ENCODE results near the gene HNRNPLL. TPM values are rescaled to one million over a fixed set of nuclear protein-coding genes. Genes with fewer than 3 reads are reported as not detected.
"Not testable (repeated sequence)": the region's sequence is repeated elsewhere in the genome, so short reads cannot be mapped to it uniquely, and the experiment has no call there.

HNRNPLL gene
- total RNA-seq, 5 donors from 2014 or later (not counting 1 experiment from before 2014, with no cell fraction given): 28.1 to 69.0 (median 35.2) TPM

GRCh38 chr2:38546585-38546984 is 56.1 kb downstream of the HNRNPLL start:
- POLR2A ChIA-PET: interaction anchor here in 1 of 2 donors (0.6 kb wide), 2 partner anchors 10 to 197 kb away, joined by 3 read pairs; no protein-coding TSS in a partner anchor
- Histone ChIP-seq H3K4me3 (ENCODE audit: control insufficient read depth in 1 of 2, extremely low read depth in 1 of 2, low read length in 1 of 2) (no peak overlapping the region), H3K27ac (ENCODE audit: low read length) (no peak overlapping the region), H3K4me1 (ENCODE audit: control insufficient read depth in 1 of 2, extremely low read depth in 1 of 2, insufficient read depth in 2 of 2, low read length in 2 of 2) (peaks cover 6 to 14% of the 10 kb centered on the region in 2 experiments), H3K9me3 (no peaks in the 10 kb centered on the region), H3K27me3 (replicated peaks in 1 of 2; ENCODE audit: control insufficient read depth in 2 of 2, extremely low read depth in 1 of 2, insufficient read depth in 2 of 2, low read length in 1 of 2) (no peaks in the 10 kb centered on the region), H3K36me3 (ENCODE audit: control insufficient read depth in 2 of 2, extremely low read depth in 1 of 2, insufficient read depth in 1 of 2, low read length in 1 of 2) (no peaks in the 10 kb centered on the region)
- CTCF ChIA-PET: no interaction called here
- Mint-ChIP-seq H3K27me3 (no peaks in the 10 kb centered on the region), H3K9me3 (no peaks in the 10 kb centered on the region), H3K27ac (no peak overlapping the region), H3K4me1 (peaks cover 14 to 21% (median 18%) of the 10 kb centered on the region in 3 donors), H3K36me3 (no peaks in the 10 kb centered on the region), H3K4me3 (no peak overlapping the region)
- 100% methylated on average over 2 of the region's 3 CpGs for WGBS (ENCODE audit: insufficient coverage)
- DNase-seq: no peak
- ATAC-seq (replicated peaks in 1 of 4): no peak

- Mint-ChIP-seq H3K9me3 (no peaks in the 10 kb centered on the region), H3K27ac (no peak overlapping the region), H3K4me3 (no peak overlapping the region), H3K36me3 (no peaks in the 10 kb centered on the region), H3K27me3 (no peaks in the 10 kb centered on the region), H3K4me1 (peaks cover 13 to 25% (median 18%) of the 10 kb centered on the region in 3 donors)
- H3K9me3 ChIP-seq: no peaks in the 10 kb centered on the region
- H3K27ac ChIP-seq (ENCODE audit: low read length): no peak overlapping the region
- H3K27me3 ChIP-seq (replicated peaks in 1 of 2; ENCODE audit: control insufficient read depth in 2 of 2, extremely low read depth in 1 of 2, insufficient read depth in 2 of 2, low read length in 1 of 2): no peaks in the 10 kb centered on the region
- POLR2A ChIA-PET: interaction anchor here (0.6 kb wide), 3 partner anchors 197 to 232 kb away, joined by 3 to 8 read pairs (median 6); no protein-coding TSS in a partner anchor
- DNase-seq (no peak), ATAC-seq (replicated peaks in 1 of 4) (no peak)
- H3K36me3 ChIP-seq (ENCODE audit: control insufficient read depth in 2 of 2, extremely low read depth in 1 of 2, insufficient read depth in 1 of 2, low read length in 1 of 2): no peaks in the 10 kb centered on the region
- H3K4me1 ChIP-seq (ENCODE audit: control insufficient read depth in 1 of 2, extremely low read depth in 1 of 2, insufficient read depth in 2 of 2, low read length in 2 of 2): peaks cover 6 to 14% of the 10 kb centered on the region in 2 experiments
- CTCF ChIA-PET: interaction anchor here (0.6 kb wide), 3 partner anchors 14 to 118 kb away, joined by 3 to 6 read pairs (median 4); no protein-coding TSS in a partner anchor
- H3K4me3 ChIP-seq (ENCODE audit: control insufficient read depth in 1 of 2, extremely low read depth in 1 of 2, low read length in 1 of 2): no peak overlapping the region
These were observed 56.7 kb downstream of the HNRNPLL start for GRCh38 chr2:38546064-38546463.

GRCh38 chr2:38542248-38542631 is 60.5 kb downstream of the HNRNPLL start:
- peak in 2 of 4 experiments; percentile 6 to 9 for ATAC-seq (replicated peaks in 1 of 4)
- POLR2A ChIA-PET: not testable (repeated sequence)
- H3K27ac Mint-ChIP-seq: peak overlapping the region; percentile 49 to 67

GRCh38 chr2:38540580-38541286 is 62.0 kb downstream of the HNRNPLL start:
- no peaks in the 10 kb centered on the region for H3K9me3 Mint-ChIP-seq

More at GRCh38 chr2:38542248-38542631, 60.5 kb downstream of the HNRNPLL start:
- not testable (repeated sequence) for DNase-seq; H3K36me3 ChIP-seq (ENCODE audit: control insufficient read depth in 2 of 2, extremely low read depth in 1 of 2, insufficient read depth in 1 of 2, low read length in 1 of 2); H3K27ac ChIP-seq (ENCODE audit: low read length); H3K4me3 ChIP-seq (ENCODE audit: control insufficient read depth in 1 of 2, extremely low read depth in 1 of 2, low read length in 1 of 2); H3K9me3 Mint-ChIP-seq; H3K27me3 ChIP-seq (replicated peaks in 1 of 2; ENCODE audit: control insufficient read depth in 2 of 2, extremely low read depth in 1 of 2, insufficient read depth in 2 of 2, low read length in 1 of 2); H3K27me3 Mint-ChIP-seq; H3K9me3 ChIP-seq; H3K36me3 Mint-ChIP-seq
- Mint-ChIP-seq H3K4me1 (peaks cover 13 to 23% (median 18%) of the 10 kb centered on the region in 3 donors), H3K4me3 (peak overlapping the region in 1 of 3 donors; percentile 66)
- peaks cover 6 to 14% of the 10 kb centered on the region in 2 experiments for H3K4me1 ChIP-seq (ENCODE audit: control insufficient read depth in 1 of 2, extremely low read depth in 1 of 2, insufficient read depth in 2 of 2, low read length in 2 of 2)
- 86% methylated on average over 1 of the region's 4 CpGs for WGBS (ENCODE audit: insufficient coverage)
- CTCF ChIA-PET: interaction anchor here in 1 of 2 donors (0.6 to 0.9 kb wide), 2 partner anchors 35 to 40 kb away, joined by 3 read pairs; no protein-coding TSS in a partner anchor

GRCh38 chr2:38539086-38539485 is 63.6 kb downstream of the HNRNPLL start:
- no peak overlapping the region for H3K4me3 ChIP-seq (ENCODE audit: control insufficient read depth in 1 of 2, extremely low read depth in 1 of 2, low read length in 1 of 2)
- no peak for ATAC-seq (replicated peaks in 1 of 4)
- H3K4me1 ChIP-seq (ENCODE audit: control insufficient read depth in 1 of 2, extremely low read depth in 1 of 2, insufficient read depth in 2 of 2, low read length in 2 of 2): peaks cover 6 to 25% of the 10 kb centered on the region in 2 experiments
- no peaks in the 10 kb centered on the region for H3K9me3 ChIP-seq
- ChIA-PET POLR2A (interaction anchor here (0.5 to 0.6 kb wide), 2 partner anchors 207 to 209 kb away, joined by 3 to 4 read pairs; no protein-coding TSS in a partner anchor), CTCF (interaction anchor here (0.5 to 1.6 kb wide), 2 partner anchors 43 to 130 kb away, joined by 3 to 4 read pairs; no protein-coding TSS in a partner anchor)
- peaks cover 18 to 28% (median 18%) of the 10 kb centered on the region in 3 donors for H3K4me1 Mint-ChIP-seq
- peaks cover 0 to 26% of the 10 kb centered on the region in 2 experiments for H3K27me3 ChIP-seq (replicated peaks in 1 of 2; ENCODE audit: control insufficient read depth in 2 of 2, extremely low read depth in 1 of 2, insufficient read depth in 2 of 2, low read length in 1 of 2)
- H3K4me3 Mint-ChIP-seq: no peak overlapping the region
- H3K36me3 ChIP-seq (ENCODE audit: control insufficient read depth in 2 of 2, extremely low read depth in 1 of 2, insufficient read depth in 1 of 2, low read length in 1 of 2): no peaks in the 10 kb centered on the region
- no peaks in the 10 kb centered on the region for H3K9me3 Mint-ChIP-seq
- no peak overlapping the region for H3K27ac Mint-ChIP-seq
- 100% methylated on average over 3 of the region's 5 CpGs for WGBS (ENCODE audit: insufficient coverage)
- H3K27ac ChIP-seq (ENCODE audit: low read length): no peak overlapping the region
- H3K27me3 Mint-ChIP-seq: peaks cover 3 to 5% of the 10 kb centered on the region in 2 donors
- no peak for DNase-seq
- H3K36me3 Mint-ChIP-seq: no peaks in the 10 kb centered on the region

More at GRCh38 chr2:38540580-38541286, 62.0 kb downstream of the HNRNPLL start:
- Mint-ChIP-seq H3K27me3 (peaks cover 3% of the 10 kb centered on the region in 2 donors), H3K36me3 (no peaks in the 10 kb centered on the region), H3K27ac (no peak overlapping the region), H3K4me1 (peaks cover 16 to 25% (median 18%) of the 10 kb centered on the region in 3 donors), H3K4me3 (no peak overlapping the region)
- DNase-seq (no peak), ATAC-seq (replicated peaks in 1 of 4) (no peak)
- H3K4me3 ChIP-seq (ENCODE audit: control insufficient read depth in 1 of 2, extremely low read depth in 1 of 2, low read length in 1 of 2): no peak overlapping the region
- no peak overlapping the region for H3K27ac ChIP-seq (ENCODE audit: low read length)
- WGBS (ENCODE audit: insufficient coverage): 75% methylated on average over 1 of the region's 5 CpGs
- H3K27me3 ChIP-seq (replicated peaks in 1 of 2; ENCODE audit: control insufficient read depth in 2 of 2, extremely low read depth in 1 of 2, insufficient read depth in 2 of 2, low read length in 1 of 2): peaks cover 0 to 18% of the 10 kb centered on the region in 2 experiments
- no peaks in the 10 kb centered on the region for H3K9me3 ChIP-seq
- POLR2A ChIA-PET: interaction anchor here in 1 of 2 donors (0.9 kb wide), 1 partner anchor 211 kb away, joined by 3 read pairs; the partner anchor contains the start of gene SRSF7
- CTCF ChIA-PET: interaction anchor here (0.5 kb wide), 3 partner anchors 30 to 156 kb away, joined by 3 read pairs; no protein-coding TSS in a partner anchor
- peaks cover 6 to 23% of the 10 kb centered on the region in 2 experiments for H3K4me1 ChIP-seq (ENCODE audit: control insufficient read depth in 1 of 2, extremely low read depth in 1 of 2, insufficient read depth in 2 of 2, low read length in 2 of 2)
- H3K36me3 ChIP-seq (ENCODE audit: control insufficient read depth in 2 of 2, extremely low read depth in 1 of 2, insufficient read depth in 1 of 2, low read length in 1 of 2): no peaks in the 10 kb centered on the region

- peaks cover 0 to 28% of the 10 kb centered on the region in 2 experiments for H3K27me3 ChIP-seq (replicated peaks in 1 of 2; ENCODE audit: control insufficient read depth in 2 of 2, extremely low read depth in 1 of 2, insufficient read depth in 2 of 2, low read length in 1 of 2)
- peaks cover 3 to 5% of the 10 kb centered on the region in 2 donors for H3K27me3 Mint-ChIP-seq
- no peak overlapping the region for H3K27ac ChIP-seq (ENCODE audit: low read length)
- peak overlapping the region in 1 of 3 donors; percentile 5 for H3K4me3 Mint-ChIP-seq
- no peak overlapping the region for H3K4me3 ChIP-seq (ENCODE audit: control insufficient read depth in 1 of 2, extremely low read depth in 1 of 2, low read length in 1 of 2)
- no peaks in the 10 kb centered on the region for H3K9me3 ChIP-seq
- H3K9me3 Mint-ChIP-seq: no peaks in the 10 kb centered on the region
- no peaks in the 10 kb centered on the region for H3K36me3 ChIP-seq (ENCODE audit: control insufficient read depth in 2 of 2, extremely low read depth in 1 of 2, insufficient read depth in 1 of 2, low read length in 1 of 2)
- no peaks in the 10 kb centered on the region for H3K36me3 Mint-ChIP-seq
- peaks cover 6 to 20% of the 10 kb centered on the region in 2 experiments for H3K4me1 ChIP-seq (ENCODE audit: control insufficient read depth in 1 of 2, extremely low read depth in 1 of 2, insufficient read depth in 2 of 2, low read length in 2 of 2)
- DNase-seq: no peak
- no peak overlapping the region for H3K27ac Mint-ChIP-seq
- no peak for ATAC-seq (replicated peaks in 1 of 4)
- peaks cover 13 to 23% (median 15%) of the 10 kb centered on the region in 3 donors for H3K4me1 Mint-ChIP-seq
- CTCF ChIA-PET: interaction anchor here (0.5 to 1.4 kb wide), 3 partner anchors 53 to 272 kb away, joined by 4 read pairs; no protein-coding TSS in a partner anchor
- POLR2A ChIA-PET: interaction anchor here in 1 of 2 donors (0.7 kb wide), 1 partner anchor 44 kb away, joined by 5 read pairs; no protein-coding TSS in a partner anchor
- no CpG with 5 or more reads among the region's 3 CpGs for WGBS (ENCODE audit: insufficient coverage)
These were observed 64.7 kb downstream of the HNRNPLL start for GRCh38 chr2:38537937-38538525.
